GM21390 (cell line): Measurements from ENCODE around the gene ZNF423.

Experiments
- ATAC-seq: cut with Tn5 transposase; IDR thresholded peaks from one replicate; pipeline ENCODE4 v1.9.1; 2021; ENCODE audit not compliant: unreplicated experiment

Gene ZNF423

DNA sequence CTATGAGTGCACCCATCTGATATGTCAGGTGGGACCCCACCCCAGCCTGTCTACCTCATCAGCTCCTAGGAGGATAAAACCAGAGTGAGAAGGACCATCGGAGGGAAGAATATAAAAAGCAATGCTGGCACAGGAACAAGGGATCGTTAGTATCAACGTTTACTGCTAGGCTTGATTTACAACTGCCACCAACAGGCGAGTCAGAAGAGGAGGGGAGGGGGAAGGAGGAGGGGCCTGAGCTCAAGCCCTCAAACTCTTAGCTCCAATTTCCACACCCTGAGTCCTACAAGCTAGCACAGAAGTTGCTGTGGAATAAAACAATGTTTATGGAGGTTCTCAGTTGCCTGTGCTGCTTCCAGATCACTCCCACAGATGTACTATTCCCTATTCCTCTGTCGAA, 247.8 kb downstream of the ZNF423 start:
- no peak for ATAC-seq

GRCh38 chr16:49605536-49606254, 250.2 kb downstream of the ZNF423 start:
- no peak for ATAC-seq

DNA sequence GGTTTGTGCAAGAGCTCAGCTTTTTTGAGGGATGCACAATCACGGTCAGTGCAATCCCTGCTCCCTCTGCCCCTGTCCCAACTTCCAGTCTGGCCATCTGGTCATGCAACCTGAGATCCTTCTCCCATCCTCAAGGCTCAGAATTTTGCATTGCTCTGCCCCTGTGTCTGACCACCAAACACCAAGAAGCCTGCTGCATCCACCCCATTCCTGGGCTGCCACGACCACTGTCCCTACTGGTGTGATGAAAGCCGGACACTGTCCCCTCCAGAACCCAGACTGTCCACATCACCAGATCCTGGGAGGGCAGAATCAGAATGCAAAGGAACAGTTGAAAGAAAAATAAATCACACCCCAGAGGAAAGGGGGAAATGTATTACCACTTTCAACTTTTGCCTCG, 251.3 kb downstream of the ZNF423 start:
- no peak for ATAC-seq

DNA sequence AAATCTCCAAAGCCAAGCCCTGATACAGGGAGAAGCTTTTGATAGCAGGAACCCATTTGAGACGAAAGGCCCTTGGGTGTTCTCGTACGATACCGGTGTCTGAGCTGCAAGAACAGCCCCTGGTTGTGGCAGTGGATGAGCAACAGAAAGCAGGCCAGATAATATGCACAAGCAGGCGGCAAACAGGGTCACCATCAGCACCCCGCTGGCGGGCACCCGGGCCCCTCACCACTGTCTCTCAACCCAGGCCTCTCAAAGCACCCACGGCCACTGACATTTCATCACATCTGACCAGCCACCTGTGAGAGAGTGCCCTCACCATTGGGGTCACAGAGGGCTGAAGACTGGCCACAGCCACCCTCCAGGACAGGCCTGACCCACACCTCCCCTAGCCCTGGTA, 252.0 kb downstream of the ZNF423 start:
- no peak for ATAC-seq

- no peak for ATAC-seq
Measured at GRCh38 chr16:49602976-49603310, 253.0 kb downstream of the ZNF423 start.

- no peak for ATAC-seq
Measured at GRCh38 chr16:49602201-49602975, 253.5 kb downstream of the ZNF423 start.

GRCh38 chr16:49601576-49601975, 254.3 kb downstream of the ZNF423 start:
- no peak for ATAC-seq

GRCh38 chr16:49600976-49601375, 254.9 kb downstream of the ZNF423 start:
- ATAC-seq = no peak

DNA sequence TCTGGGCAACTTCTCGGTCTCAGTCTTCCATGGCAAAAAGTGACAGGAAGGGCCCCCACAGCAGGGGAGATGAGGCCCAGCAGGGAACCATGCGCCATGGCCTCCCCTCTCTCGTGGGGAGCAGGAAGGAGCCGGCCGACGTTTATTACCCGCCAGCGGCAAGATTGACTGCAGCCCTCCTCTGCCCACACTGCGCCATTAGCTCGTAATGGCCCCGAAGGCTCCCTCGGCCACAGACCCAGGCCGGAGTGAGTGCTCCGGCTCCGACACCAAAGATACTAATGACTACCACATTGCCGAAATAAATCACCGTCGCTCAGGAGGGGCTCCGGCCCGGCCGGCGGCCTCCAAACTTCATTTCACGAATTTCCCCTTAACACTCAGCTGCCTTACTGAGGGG, 255.4 kb downstream of the ZNF423 start:
- ATAC-seq = no peak

DNA sequence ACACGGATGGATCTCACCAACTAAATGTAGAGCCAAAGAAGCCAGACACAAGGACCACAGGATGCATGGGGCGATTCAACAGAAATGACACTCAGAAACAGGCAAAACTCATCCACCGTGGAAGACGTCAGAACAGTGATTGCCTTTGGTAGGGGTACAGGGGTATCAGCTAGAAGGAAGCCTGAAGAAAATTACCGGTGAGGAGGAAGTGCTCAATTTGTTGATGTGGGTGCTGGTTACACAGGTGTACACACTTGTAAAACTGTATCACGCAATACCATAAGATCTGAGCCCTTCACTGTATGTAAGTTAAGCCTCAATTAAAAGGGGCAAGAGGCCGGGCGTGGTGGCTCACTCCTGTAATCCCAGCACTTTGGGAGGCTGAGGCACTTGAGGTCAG, 256.2 kb downstream of the ZNF423 start:
- no peak for ATAC-seq

GRCh38 chr16:49599281-49599680, 256.6 kb downstream of the ZNF423 start:
- ATAC-seq = no peak

- ATAC-seq = peak; percentile 85
Measured at GRCh38 chr16:49598383-49599170, 257.3 kb downstream of the ZNF423 start.

DNA sequence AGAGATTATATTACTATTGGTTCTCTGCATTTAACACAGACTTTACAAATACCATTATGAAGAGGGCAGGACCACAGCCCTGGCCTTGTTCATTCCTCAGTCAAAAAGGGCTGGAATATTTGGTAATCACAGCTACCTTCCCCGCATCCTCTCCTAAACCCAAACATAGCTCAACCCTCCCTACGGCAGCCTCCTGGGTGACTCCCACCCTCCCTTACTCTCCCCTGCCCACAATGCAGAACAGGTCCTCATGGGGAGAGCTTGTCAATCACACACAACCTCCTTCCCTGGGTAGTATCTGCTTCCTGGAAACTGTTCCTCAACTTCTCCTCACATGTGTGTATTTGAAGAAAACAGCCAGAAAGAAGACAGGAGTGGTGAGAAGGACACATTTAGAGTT, 258.1 kb downstream of the ZNF423 start:
- no peak for ATAC-seq

DNA sequence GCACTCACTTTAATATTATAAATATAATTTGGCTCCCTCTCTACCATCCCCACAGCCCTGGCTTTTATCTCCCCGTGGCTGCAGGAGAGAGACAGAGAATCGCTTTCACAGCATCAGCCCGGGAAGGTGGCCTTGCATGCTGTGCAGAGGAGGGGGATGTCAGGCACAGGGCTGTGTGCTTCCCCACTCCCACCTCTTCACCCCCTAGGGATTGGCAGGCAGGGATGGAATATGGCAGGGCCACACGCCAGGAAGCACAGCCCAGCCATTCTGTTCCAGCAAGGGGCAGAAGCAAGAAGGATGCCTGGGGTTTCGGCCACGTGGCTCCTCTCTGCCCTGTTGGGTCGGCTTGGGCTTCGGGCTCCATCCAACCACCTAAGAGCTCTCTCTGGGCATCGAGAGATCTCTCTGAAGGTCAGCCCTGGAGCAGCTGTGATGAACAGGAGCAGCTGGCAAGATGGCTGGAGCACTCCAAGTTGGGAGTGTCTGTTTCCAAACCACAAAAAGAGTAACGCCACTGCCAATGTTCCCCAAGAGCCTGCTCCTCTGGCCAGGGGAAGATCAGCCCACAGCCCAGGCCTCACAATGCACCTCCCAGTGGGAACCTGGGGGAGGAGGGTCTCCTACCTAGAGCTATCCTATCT, 259.1 kb downstream of the ZNF423 start:
- ATAC-seq = no peak

GRCh38 chr16:49596068-49596467, 259.8 kb downstream of the ZNF423 start:
- ATAC-seq = no peak

DNA sequence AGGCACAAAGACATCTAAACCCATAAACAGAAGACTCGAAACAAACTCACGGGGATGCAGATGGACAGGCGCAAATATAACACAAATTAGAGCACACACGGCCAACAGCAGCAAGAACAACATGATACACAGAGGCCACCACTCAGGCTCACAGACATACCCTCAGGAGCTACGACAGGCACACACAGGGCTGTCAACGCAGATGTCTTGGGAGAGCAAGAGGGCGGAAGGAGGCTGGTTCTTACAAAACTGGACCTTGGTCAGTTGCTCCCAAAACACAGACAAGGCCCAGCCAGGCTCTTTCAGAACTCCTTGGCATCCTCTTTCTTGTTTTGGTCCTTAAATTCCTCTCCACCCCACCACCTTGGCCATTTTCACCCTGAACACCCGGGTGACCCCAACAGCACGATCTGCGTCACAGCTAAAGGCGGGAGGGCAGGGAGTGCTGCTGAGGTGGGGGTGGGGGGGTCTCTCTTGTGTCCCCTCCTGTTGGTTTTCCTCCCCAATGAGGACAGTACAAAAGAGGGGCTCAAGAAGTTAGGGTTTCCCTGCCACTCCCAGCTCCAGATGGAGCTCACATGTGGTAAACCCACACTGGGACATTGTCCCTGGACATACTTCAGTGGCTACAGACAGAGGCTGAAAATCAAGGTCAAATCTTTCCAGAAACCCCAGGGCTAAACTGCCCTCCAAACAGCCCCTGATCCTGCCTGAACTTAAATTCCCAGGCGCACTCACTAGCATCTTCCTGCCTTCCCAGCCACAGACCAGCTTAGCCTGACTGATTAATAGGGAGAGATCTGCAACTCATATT, 261.0 kb downstream of the ZNF423 start:
- ATAC-seq = no peak

DNA sequence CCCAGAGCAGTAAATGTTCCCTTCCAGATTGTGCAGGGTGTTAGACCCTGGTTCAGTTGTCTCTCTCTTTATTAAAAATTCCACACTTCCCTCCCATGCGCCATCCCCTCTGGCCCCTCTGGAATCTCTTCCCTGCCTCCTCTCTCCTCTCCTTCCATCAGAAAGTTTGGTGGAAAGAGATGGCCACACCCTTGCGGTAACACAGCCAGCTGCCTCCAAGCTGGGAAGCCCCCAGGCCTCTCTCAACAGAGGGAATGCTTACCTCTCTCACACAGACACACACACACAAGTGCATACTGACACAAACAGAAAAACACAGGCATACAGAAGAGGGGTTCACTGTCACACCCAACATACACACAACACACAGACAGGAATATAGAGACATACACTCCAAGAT, 261.8 kb downstream of the ZNF423 start:
- no peak for ATAC-seq

GRCh38 chr16:49593424-49594040, 262.4 kb downstream of the ZNF423 start:
- no peak for ATAC-seq

- no peak for ATAC-seq
Measured at GRCh38 chr16:49592546-49593423, 263.1 kb downstream of the ZNF423 start.
